Common myeloid progenitor, CD34-positive (primary cell): Measurements from ENCODE around the gene NOX4.
"Not testable (repeated sequence)": the region's sequence is repeated elsewhere in the genome, so short reads cannot be mapped to it uniquely, and the experiment has no call there.

Experiments
- CTCF ChIA-PET: fragments of 350-600 bp; sonication (Branson Sonifier 250); formaldehyde crosslinking; loops from one replicate; lab custom pipeline; 2021; ENCODE audit warnings: antibody characterized with exemption; lab: Charles Lee
- POLR2A ChIA-PET: fragments of 350-600 bp; sonication (Branson Sonifier 250); formaldehyde crosslinking; loops from one replicate; lab custom pipeline; 2021; ENCODE audit warnings: antibody characterized with exemption; lab: Charles Lee
- DNase-seq, 3 donors: peaks; one replicate each; pipeline versions ENCODE4 v3.0.0 to v3.0.0-alpha.2; 2013
- H3K27ac ChIP-seq, 2 experiments: 1 replicate in 1 of 2; 2 replicates in 1 of 2; pipeline ENCODE4 v1.7.0; 2013; ENCODE audit warnings: inconsistent platforms in 2 of 2, low read length in 2 of 2, mild to moderate bottlenecking in 2 of 2, low read depth in 1 of 2, moderate library complexity in 1 of 2; ENCODE audit not compliant: severe bottlenecking in 2 of 2, insufficient read depth in 1 of 2, poor library complexity in 1 of 2
- H3K27me3 ChIP-seq, 5 experiments: replicated peaks in 2 of 5; 1 replicate in 3 of 5; 2 replicates in 2 of 5; pipeline versions ENCODE4 v1.6.1 to v1.7.0; 2013; ENCODE audit warnings: low read length in 4 of 5, mild to moderate bottlenecking in 2 of 5, moderate library complexity in 2 of 5, inconsistent platforms in 1 of 5; ENCODE audit not compliant: insufficient read depth in 5 of 5, control insufficient read depth in 4 of 5
- H3K36me3 ChIP-seq, 4 experiments: 1 replicate in 2 of 4; 2 replicates in 2 of 4; pipeline versions ENCODE4 v1.6.1 to v1.7.0; 2013; ENCODE audit warnings: low read length in 3 of 4, control low read depth in 1 of 4, mild to moderate bottlenecking in 1 of 4; ENCODE audit not compliant: control insufficient read depth in 4 of 4, insufficient read depth in 4 of 4
- H3K4me1 ChIP-seq, 4 experiments: 1 replicate in 3 of 4; 2 replicates in 1 of 4; pipeline versions ENCODE4 v1.6.1 to v1.7.1; 2013; ENCODE audit warnings: low read length in 3 of 4, mild to moderate bottlenecking in 3 of 4, control low read depth in 1 of 4, inconsistent platforms in 1 of 4, moderate library complexity in 1 of 4; ENCODE audit not compliant: control insufficient read depth in 4 of 4, insufficient read depth in 4 of 4; ENCODE audit errors: control extremely low read depth in 1 of 4
- H3K4me3 ChIP-seq, 7 experiments: 1 replicate in 4 of 7; 2 replicates in 3 of 7; pipeline versions ENCODE4 v1.5.1 to v1.7.0; 2013; ENCODE audit warnings: mild to moderate bottlenecking in 7 of 7, low read length in 6 of 7, moderate library complexity in 6 of 7, inconsistent platforms in 2 of 7, low read depth in 2 of 7, control low read depth in 1 of 7; ENCODE audit not compliant: insufficient read depth in 4 of 7, control insufficient read depth in 1 of 7; ENCODE audit errors: extremely low read depth in 1 of 7
- H3K9me3 ChIP-seq, 5 experiments: 1 replicate in 4 of 5; 2 replicates in 1 of 5; pipeline versions ENCODE4 v1.6.1 to v1.7.1; 2013; ENCODE audit warnings: low read length in 4 of 5, mild to moderate bottlenecking in 2 of 5, inconsistent platforms in 1 of 5, low read depth in 1 of 5, moderate library complexity in 1 of 5; ENCODE audit not compliant: control insufficient read depth in 4 of 5, insufficient read depth in 2 of 5; ENCODE audit errors: control extremely low read depth in 1 of 5
- WGBS: methylation state at CpG from one replicate; pipeline ENCODE4 v1.1.5; 2013; ENCODE audit not compliant: insufficient coverage; 5-methylcytosine and 5-hydroxymethylcytosine counted together

NOX4 gene

GRCh38 chr11:89331940-89332339, 159.2 kb downstream of the NOX4 start:
- H3K36me3 ChIP-seq, H3K4me3 ChIP-seq, H3K27me3 ChIP-seq, H3K27ac ChIP-seq, DNase-seq, H3K4me1 ChIP-seq, CTCF ChIA-PET, POLR2A ChIA-PET, H3K9me3 ChIP-seq: not testable (repeated sequence)
- WGBS = 77% methylated on average over 3 of the region's 4 CpGs

GRCh38 chr11:89327885-89328284, 163.3 kb downstream of the NOX4 start:
- Histone ChIP-seq H3K4me3 (no peak overlapping the region), H3K27ac (no peak overlapping the region), H3K4me1 (no peaks in the 10 kb centered on the region), H3K36me3 (no peaks in the 10 kb centered on the region), H3K27me3 (no peaks in the 10 kb centered on the region), H3K9me3 (no peaks in the 10 kb centered on the region)
- ChIA-PET POLR2A (no interaction called here), CTCF (no interaction called here)
- WGBS = 85% methylated on average over 3 of the region's 5 CpGs
- DNase-seq = no peak

GRCh38 chr11:89321401-89321800, 169.8 kb downstream of the NOX4 start:
- H3K4me1 ChIP-seq = no peaks in the 10 kb centered on the region
- no CpG with 5 or more reads among the region's 2 CpGs for WGBS
- POLR2A ChIA-PET = no interaction called here
- DNase-seq = no peak
- no peaks in the 10 kb centered on the region for H3K36me3 ChIP-seq
- no peak overlapping the region for H3K27ac ChIP-seq
- no peaks in the 10 kb centered on the region for H3K27me3 ChIP-seq
- no peak overlapping the region for H3K4me3 ChIP-seq
- CTCF ChIA-PET = no interaction called here
- H3K9me3 ChIP-seq = no peaks in the 10 kb centered on the region

- H3K4me1 ChIP-seq, H3K27me3 ChIP-seq, DNase-seq, H3K4me3 ChIP-seq, CTCF ChIA-PET, H3K9me3 ChIP-seq, POLR2A ChIA-PET, H3K27ac ChIP-seq, H3K36me3 ChIP-seq: not testable (repeated sequence)
- 100% methylated on average over 2 of the region's 3 CpGs for WGBS
These were observed 180.6 kb downstream of the NOX4 start for GRCh38 chr11:89310607-89311006.

- H3K4me1 ChIP-seq, H3K9me3 ChIP-seq, H3K36me3 ChIP-seq, H3K4me3 ChIP-seq, H3K27ac ChIP-seq, POLR2A ChIA-PET, CTCF ChIA-PET, DNase-seq, H3K27me3 ChIP-seq: not testable (repeated sequence)
- WGBS = 88% methylated on average over 1 of the region's 3 CpGs
These were observed 181.7 kb downstream of the NOX4 start for GRCh38 chr11:89309321-89309985.

- 100% methylated on average over 1 of the region's 1 CpG for WGBS
- H3K4me1 ChIP-seq, H3K4me3 ChIP-seq, DNase-seq, H3K27ac ChIP-seq, H3K9me3 ChIP-seq, POLR2A ChIA-PET, H3K27me3 ChIP-seq, H3K36me3 ChIP-seq, CTCF ChIA-PET: not testable (repeated sequence)
These were observed 182.9 kb downstream of the NOX4 start for GRCh38 chr11:89308272-89308671.

- H3K9me3 ChIP-seq, H3K36me3 ChIP-seq, H3K27me3 ChIP-seq, H3K4me3 ChIP-seq, H3K4me1 ChIP-seq, DNase-seq, POLR2A ChIA-PET, CTCF ChIA-PET, H3K27ac ChIP-seq: not testable (repeated sequence)
- 100% methylated on average over 1 of the region's 1 CpG for WGBS
These were observed 188.1 kb downstream of the NOX4 start for GRCh38 chr11:89303029-89303428.
